SIG-M5 treated with dmso at 0.1 percent for 504 hours (cell line): ENCODE data around the gene NKX2-3.

ENCODE experiments used
- DNase-seq: peaks from one replicate; lab custom pipeline; 2025; ENCODE audit not compliant: unreplicated experiment; lab: John Stamatoyannopoulos, UW

Gene NKX2-3

DNA sequence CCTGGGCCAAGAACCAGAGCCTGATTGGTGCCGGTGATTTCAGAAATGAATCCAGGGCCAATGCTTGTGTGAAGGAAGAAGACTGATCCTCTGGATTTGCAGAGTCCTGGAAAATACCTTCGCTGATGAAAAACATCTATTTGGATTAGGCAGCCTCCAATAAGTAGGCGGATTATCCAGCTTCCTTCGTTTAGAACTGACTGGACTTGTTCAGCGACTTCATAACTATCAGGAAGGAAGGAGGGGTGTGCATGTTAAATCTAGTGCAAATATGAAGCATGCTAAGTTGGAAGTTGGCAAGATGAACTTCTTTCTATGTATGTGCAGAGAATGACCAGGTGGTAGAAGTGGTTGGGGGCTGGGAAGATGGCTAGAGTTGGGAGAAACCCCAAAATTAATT, 41.0 kb downstream of the NKX2-3 start:
- no peak for DNase-seq

GRCh38 chr10:99579971-99580370, 47.2 kb downstream of the NKX2-3 start:
- no peak for DNase-seq

DNA sequence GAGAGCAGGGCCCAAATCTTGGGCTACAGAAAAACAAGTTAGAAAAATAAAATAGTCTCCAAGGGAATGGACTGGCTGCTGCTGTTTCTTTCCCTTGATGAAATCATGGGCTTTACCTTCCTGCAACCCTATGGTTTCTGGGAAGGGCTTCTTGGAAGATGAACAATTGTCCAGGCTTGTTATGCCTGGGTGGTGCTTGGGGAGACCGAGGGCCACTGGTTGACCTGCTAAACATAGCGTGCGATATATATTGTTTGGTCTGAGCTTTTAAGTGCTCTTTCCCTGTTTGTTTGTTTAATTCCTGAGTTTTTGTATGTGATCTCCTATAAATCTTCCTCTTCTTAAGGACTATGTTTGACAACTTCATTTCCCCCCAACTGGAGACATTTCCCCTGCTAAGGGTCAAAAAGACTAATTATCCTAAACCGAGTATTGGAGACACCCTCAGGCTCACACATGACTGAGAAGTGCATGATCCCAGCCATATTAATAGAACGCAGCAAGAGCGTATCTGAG, 49.6 kb downstream of the NKX2-3 start:
- no peak for DNase-seq

DNA sequence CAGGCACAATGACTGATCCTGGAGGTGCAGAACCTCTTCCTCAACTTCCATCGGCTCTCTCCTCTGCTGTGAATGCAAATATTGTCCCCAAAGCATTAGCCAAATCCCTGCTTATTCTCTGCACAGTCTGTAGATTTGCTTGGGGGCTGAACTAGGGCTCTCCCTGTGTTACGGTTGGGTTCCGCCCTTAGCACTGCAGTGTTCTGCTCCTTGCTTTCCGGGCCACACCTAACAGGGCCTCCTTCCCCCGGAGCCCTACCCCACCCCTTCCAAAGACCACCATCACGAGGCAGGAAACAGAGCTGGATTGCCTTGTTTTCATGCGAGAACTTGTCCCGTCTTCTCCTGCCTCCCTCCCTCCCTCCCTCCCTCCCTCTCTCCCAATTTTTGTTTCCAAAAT, 50.9 kb downstream of the NKX2-3 start:
- no peak for DNase-seq
